Suppressor macrophage treated with lipopolysaccharide for 1 hour (primary cell): ENCODE data around the gene KANK3.

ENCODE experiments used
- DNase-seq, 3 donors: peaks; one replicate each; pipeline ENCODE4 v3.0.0-alpha.2; 2020 to 2022

KANK3 gene

DNA sequence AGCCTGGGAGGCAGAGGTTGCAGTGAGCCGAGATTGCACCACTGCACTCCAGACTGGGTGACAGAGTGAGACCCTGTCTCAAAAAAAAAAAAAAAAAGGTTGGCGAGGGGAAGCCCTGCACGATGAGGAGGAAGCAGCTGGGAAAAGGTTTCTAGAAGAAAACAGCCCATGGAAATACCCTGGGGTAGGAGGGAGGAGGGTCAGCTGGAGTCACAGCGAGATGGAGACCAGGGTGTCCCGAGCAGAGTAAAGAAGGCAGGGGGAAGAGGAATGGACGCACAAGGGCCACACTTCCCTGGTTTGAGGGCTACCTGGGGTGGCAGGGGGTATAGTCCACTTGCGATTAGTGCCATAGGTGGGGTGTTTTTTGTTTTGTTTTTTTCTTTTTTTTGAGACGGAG lies 6.4 kb downstream of the KANK3 start:
- peak; percentile 63 to 78 (median 77) for DNase-seq

DNA sequence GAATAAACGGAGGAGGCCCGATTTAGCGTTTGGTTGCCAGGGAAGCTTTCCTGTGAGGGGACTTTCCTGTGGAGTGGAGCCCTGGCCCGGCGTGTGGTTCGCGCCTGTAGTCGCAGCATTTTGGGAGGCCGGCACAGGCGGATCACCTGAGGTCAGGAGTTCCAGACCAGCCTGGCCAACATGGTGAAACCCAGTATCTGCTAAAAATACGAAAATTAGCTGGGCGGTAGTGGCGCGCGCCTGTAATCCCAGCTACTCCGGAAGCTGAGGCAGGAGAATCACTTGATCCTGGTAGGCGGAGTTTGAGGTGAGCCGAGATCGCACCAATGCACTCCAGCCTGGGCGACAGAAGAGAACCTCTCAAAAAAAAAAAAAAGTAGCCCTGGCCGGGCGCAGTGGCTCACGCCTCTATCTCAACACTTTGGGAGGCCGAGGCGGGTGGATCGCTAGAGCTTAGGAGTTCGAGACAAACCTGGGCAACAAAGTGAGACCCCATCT lies 6.9 kb downstream of the KANK3 start:
- DNase-seq = no peak

DNA sequence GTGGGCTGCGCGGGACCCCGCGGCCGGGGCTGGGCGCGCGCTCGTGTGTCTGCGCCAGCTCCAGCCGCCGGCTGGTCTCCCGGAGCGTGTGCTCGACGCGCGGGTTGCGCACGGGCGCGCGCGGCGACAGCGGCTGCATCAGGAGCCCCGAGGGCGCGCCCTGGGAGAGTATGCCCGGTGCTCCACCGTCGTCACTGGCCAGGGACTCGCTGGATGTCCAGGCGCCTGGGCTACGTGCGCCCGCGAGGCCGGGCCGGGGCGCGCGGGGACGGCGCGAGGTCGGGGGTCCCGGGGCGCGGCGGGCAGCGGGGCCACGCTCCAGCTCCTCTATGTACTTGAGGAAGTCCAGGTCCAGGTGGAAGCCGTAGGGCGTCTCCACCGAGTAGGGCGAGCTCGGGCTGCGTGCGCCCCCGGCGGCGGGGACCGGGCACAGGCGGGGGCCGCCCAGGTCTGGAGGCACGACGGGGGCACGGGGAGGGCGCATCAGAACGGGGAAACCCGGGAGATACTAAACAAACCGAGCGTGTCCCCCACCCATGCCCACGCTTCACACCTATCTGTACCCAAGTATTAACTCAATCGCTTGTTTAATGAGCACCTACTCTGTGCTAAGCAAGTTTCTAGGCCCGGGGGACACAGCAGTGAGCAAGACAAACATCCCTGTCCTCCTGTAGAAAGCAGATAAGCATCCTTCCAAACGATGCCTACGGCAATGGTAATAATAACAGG lies 7.6 kb downstream of the KANK3 start:
- DNase-seq = no peak

DNA sequence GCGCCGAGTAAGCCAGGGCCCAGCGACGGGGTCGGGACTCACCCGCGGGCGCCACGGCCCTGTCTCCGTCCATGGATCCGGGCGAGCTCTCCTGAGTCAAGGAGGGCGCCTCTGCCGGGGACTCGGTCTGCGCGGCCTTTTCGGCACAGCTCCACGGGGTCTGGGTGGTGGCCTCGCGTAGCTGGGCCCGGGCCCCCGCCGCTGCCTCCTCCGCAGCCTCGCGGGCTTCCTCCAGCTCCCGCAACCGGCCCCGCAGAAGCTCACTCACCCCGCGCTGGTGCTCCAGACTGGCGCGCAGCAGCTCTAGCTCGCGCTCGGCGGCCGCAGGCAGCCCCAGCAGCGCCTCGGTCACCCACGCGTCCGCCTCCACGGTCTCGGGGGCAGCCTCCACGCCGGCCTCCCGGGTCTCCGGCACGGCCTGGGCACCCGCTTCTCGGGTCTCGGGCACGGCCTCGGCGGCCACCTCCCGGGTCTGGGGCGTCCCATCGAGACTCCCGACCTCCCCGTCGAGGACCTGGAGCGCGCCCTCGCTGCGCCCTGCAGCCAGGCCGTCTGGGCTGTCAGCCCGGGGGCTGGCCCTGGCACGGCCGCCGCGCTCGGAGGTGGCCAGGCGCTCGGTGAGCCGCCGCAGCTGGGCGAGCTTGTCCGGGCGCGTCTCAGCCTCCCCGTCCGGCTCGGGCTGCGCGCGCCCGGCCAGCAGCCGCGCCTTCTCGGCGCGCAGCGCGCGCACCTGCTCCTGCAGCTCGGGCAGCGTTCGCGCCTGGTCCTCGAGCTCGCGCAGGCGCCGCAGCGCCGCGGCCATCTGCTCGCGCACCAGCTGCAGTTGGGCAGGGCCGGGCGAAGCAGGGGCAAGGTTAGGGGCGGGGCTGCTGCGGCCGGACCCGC lies 8.4 kb downstream of the KANK3 start:
- peak; percentile 54 to 77 (median 56) for DNase-seq

DNA sequence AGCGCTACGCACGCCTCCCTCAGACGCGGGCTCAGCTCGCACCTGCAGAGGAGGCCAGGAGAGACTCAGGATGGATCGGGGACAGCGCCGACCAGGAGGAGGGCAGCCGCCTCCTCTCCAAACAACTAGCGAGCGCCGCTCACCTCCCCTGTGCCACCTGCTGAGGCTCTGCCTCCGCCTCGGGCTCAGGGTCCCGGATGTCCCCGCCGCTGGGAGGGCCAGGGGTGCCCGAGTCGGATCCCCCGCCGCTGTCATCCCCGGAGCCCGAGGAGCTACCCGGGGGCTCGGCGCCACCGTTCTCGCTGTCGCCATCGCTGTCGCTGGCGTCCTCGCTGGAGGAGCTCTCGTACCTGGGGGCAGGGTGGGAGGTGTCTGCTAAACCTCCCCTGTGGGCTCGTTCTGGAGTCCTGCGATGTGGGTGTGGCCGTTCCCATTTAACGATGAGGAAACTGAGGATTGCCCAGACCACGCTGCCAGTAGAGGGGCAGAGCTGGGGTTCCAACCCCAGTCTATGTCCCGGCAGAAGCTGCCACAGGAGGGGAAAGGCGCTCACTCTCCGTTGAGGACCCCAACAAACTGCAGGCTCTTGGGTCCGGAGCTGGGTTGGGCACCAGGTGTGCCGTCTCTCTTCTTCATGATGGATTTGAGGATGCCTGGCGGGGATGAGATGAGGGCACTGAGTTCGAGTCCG lies 9.2 kb downstream of the KANK3 start:
- no peak for DNase-seq

DNA sequence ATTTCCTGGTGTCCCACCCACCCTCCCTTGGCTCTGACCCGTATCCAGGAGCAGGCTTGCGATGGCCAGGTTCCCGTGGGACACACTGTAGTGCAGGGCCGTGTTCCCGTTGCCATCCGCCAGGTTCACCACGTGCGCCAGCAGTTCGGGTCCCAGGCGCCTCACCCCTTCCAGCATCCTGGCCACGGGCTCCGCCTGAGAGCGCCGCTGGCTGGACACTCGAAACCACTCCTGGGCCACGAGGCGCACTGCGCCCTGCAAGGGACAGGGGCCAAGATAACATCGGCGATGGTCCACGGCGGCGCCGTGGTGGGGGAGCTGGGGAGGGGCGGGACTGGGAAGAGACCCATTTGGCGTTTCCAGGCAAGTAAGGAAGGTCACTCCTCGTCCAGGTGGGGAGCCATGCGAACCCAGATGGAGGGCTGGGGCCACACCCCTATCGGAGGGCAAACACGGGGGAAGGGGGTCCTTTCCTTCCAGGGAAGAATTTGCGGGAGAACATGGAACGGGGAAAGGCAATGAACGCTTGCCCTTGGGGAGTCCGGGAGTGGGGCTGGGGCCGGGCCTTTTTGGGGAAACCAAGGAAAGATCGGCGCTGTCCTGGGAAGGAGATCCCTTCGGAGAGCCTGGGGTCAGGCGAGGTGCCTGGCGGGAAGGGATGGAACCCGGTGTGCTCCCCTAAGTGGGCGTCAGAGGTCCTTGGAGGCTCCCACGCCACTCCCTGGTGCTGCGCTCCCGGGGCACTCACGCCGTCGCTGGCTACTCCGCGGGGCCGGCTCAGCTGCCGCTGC lies 9.9 kb downstream of the KANK3 start:
- no peak for DNase-seq

DNA sequence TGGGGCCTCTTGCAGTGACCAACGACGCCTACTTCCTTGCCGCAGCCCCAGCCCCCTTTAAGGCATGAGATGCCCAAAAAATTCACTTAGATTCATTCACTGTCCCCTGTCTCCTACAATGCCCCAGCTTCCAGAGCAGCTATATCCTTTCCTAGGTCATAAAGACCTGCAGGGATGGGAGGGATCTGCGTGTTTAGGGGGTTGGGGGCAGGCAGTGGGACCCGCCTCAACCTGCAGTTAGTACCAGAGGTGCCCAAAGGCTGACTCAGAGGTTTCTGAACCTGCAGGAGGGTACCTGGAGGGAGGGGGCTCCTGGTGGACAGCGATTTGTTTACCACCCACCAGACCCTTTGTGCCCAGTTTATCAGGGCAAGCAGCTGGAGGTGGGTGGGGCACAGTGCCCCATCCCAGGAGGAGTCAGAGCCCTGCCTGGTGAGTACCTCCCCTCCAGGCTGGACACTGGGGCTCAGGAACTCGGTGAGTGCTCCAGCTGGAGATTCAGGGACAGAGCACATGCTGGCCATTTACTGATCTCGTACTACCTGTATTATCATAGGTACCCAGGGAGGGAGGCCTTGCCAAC lies 11.7 kb downstream of the KANK3 start:
- no peak for DNase-seq

DNA sequence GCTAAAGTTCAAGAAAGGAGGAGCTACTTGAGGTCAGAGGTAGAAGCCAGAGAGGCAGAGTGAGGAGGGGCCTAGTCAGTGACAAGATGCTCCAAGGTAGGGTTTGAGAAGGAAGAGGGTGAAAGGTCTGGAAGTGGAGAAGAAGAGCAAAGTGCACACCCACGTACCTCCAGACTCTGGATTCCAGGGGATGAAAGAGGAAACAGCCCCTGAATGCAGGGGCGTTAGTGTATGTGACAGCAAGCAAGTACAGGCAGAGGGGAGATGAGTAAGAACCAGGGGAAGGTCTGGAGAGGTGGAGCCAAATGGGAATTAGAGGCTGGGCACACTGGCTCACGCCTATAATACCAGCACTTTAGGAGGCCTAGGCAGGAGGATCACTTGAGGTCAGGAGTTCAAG lies 13.1 kb downstream of the KANK3 start:
- peak; percentile 63 to 70 (median 64) for DNase-seq

DNA sequence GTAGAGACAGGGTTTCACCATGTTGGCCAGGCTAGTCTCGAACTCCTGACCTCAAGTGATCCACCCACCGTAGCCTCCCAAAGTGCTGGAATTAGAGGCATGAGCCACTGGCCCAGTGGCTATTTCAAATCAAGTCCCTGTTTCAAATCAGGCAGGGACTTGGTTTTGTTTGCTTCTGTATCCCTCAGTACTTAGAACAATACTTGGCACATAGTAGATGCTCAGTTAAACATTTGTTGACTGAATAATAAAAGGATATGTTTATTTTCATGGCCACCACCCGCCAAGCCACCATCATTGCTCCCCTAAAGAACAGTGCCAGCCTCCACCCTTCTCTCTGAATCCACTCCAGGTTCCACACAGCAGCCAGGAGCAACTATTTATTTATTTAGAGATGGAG lies 17.6 kb downstream of the KANK3 start:
- no peak for DNase-seq

DNA sequence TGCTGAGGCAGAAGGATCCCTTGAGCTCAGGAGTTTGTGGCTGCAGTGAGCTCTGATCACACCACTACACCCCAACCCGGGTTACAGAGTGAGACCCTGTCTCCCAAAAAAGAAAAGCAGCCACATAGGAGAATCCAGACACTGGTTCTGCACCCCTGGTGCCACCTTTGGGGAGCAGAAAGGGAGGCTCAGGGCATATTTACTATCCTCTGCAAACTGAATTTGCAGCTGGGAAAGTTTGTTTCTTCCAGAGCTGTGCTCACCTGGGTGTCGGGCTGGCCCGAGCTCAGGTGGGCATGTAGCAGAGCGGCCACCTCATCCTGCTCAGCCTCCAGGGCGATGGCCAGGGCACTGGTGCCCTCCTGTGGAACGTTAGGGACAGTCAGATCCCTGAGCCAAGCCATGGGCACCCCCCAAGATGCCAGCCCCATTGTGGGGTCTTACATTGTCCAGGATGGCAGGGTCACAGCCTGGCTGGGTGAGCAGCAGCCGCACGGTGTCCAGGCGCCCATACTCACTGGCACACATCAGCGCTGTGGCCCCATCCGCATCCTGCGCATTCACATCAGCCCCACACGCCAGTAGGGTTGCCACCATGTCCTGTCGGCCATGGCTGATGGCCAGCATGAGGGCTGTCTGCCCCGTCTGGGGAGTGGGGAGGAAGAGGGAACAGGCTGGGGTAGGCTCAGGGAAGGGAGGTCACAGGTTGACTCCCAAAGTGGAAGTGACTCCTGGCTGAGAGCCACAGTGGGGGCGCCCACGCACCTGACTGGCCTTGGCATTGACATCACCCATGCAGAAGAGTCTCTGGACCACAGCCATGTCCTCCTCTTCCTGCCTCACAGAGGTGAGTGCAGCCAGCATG lies 18.6 kb downstream of the KANK3 start:
- DNase-seq = peak in 2 of 3 donors; percentile 53 to 61

DNA sequence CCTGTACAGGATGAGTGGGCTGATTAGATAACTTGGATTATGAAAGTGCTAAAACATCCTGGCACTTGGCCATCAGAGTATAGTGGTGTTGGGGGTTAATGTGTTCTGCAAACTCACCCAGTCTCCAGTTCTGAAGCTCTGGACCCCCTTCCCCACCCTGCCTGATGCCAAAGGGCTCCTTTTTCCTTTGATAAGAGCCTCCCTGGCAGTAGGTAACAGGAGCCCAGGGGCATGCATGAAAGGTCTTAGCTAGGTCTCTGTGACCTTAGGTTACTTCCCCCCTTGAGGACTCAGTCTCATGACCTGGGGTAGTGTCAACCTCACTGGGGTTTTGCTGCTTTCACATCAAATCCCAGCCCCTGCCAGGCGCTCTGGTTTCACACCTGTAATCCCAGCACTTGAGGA lies 19.3 kb downstream of the KANK3 start:
- DNase-seq = no peak

DNA sequence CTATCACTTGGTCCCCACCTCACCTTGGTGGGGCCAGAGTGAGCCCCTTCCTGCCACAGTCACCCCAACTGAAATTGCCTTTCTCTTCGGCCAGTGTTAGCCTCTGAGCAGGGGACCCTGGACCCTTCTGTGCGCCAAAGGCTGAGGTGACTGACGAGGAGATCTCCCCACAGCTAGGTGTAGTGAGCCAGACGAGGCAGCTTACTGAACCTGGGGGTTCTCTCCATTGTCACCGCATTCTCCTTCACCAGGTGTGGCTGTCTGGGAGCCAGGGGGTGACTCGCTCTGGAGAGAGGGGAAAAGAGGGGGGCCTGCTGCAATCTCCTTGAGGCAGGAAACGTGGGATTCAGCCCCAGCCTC lies 20.4 kb downstream of the KANK3 start:
- no peak for DNase-seq

DNA sequence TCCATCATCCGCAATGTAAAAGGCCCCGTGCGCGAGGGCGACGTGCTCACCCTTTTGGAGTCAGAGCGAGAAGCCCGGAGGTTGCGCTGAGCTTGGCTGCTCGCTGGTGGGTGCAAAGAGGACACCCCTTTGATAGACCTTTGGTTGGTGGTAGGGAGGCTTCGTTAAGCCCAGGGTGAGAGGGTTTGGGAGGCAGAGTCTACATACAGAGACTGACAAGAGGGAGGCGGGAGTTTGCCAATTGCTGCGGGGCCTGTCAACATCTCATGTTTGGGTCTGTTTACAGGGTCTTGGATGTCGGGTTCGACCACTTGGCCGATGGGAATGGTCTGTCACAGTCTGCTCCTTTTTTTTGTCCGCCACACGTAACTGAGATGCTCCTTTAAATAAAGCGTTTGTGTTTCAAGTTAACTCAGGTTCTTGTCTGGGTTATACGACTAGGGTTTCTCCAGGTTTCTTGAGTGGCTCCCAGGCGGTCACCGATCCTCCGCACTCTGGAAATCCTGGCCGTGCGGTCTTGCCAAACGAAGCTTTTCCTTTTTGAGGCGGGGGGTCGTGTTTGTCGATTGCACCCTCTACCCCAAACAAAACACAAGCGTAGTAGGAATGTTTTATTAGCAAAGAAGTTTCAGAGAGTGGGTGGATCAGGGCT lies 20.9 kb downstream of the KANK3 start:
- DNase-seq = no peak

DNA sequence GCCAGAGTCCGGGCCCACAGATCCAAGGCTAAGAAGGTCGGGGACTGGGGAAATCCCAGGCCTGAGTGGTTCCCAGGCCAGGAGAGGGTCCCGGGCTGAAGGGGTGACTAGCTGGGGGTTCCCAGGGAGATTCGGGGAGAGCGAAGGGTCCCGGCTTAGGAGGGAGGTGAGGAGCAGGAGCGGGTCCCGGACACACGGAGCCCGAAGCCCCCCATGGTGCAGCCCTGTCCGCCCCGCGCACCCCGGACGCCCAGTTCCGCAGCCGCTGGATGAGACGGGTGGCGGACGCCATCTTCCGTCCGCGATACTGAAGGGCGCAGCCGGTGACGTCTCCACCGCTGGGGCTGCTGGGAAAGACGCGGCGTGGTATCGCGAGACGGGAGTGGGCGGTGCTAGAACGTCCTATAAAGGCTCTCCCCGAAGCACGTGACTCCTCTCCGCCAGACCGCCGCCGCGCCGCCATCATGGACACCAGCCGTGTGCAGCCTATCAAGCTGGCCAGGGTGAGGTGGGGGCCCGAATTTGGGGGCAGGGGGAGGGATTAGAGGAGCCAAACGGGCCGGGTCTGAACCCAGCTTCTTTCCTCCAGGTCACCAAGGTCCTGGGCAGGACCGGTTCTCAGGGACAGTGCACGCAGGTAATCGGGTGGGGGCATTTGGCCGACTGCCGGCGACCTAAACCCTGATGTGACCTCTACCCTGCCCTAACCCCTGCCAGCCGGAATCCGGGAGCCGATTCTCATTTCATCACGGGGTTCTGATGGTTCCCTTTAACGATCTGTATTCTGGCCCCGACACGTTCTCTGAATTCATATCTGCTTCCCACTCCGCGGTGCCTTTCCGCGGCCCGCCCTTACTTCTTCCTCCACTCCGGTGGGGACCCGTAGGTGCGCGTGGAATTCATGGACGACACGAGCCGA lies 21.7 kb downstream of the KANK3 start, which contains the start of the genes NDUFA7 and RPS28:
NDUFA7 (minus strand) TSS at position 309 of the 919 bp plus-strand sequence; CDS start at position 292, 17 bp downstream.
RPS28 (plus strand) TSS at position 430 of the 919 bp plus-strand sequence; CDS start at position 465, 35 bp downstream.
- DNase-seq = peak; percentile 98 to 99 (median 98)

DNA sequence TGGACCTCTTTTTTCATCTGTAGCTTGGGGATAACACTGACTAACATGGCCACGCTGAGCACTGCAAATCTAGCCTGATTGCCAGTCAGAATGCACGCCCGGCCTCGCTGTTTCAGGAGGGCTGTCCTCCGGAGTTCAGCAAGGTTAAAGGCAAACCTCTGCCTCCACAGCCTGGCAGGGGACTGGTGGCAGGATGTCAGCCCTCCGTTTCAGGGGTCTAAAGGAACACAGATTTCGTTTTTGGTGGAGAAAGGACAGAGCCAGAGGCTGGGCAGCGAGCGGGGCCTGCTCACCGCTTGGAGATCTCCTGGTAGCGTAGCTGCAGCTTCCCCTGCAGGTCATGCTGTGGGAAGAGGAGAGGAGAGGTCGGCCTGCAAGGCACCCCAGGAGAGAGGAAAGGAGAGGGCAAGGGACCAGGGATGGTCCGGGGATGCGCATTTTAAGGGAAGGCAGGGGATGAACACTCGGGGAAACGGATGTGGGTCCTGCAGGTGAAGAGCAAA lies 22.4 kb downstream of the KANK3 start:
- peak in 1 of 3 donors; percentile 20 for DNase-seq

DNA sequence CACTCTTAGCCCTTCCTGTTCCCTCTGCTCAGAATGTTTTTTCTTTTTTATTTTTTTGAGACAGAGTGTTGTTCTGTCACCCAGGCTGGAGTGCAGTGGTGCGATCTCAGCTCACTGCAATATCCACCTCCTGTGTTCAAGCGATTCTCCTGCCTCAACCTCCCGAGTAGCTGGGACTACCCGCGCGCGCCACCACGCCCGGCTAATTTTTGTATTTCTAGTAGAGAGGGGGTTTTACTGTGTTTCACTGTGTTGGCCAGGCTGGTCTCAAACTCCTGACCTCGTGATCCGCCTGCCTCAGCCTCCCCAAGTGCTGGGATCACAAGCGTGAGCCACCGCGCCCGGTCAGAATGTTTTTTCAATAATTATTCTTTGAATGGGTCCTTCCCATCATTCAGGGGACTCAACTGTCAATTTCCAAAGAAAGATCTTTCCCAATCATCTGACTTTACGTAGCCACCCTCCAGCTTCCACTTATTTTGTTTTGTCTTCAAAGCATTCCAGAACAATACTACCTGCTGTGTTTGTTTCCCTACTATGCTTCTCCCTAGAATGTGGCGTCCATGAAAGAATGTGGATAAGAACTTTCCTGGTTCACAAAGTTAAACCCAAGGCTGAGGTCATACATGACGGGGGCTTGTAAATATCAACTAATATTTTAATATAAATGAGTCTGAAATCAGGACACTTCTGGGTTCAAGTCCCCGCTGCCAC lies 23.1 kb downstream of the KANK3 start:
- no peak for DNase-seq

DNA sequence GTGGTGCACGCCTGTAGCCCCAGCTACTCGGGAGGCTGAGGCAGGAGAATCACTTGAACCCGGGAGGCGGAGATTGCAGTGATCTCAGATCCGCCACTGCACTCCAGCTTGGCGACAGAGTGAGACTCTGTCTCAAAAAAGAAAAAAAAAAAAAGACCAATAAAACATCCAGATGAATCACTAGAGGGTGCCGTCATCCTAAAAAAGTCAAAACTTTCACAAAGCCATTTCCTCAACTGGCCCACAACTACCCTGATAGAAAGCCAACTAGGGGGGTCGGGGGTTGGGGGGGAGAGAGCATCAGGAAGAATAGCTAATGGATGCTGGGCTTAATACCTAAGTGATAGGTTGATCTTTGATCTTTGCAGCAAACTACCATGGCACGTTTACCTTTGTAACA lies 24.2 kb downstream of the KANK3 start:
- DNase-seq = peak in 2 of 3 donors; percentile 42 to 54
